SK-N-MC (cell line): ENCODE results near the gene KAZN.

Source experiments
- EZH2 ChIP-seq: fragments of 200-600 bp; sonication (generic); IDR thresholded peaks from one replicate; pipeline ENCODE4 v1.6.1; 2017; ENCODE audit warnings: antibody characterized with exemption
- POLR2AphosphoS5 ChIP-seq: IDR thresholded peaks from 2 replicates; pipeline ENCODE4 v1.6.1; 2012; ENCODE audit warnings: mild to moderate bottlenecking, low read depth, low read length, borderline replicate concordance

GRCh38 chr1:14625572-14625971 lies 27.1 kb downstream of the KAZN start:
- TF ChIP-seq POLR2AphosphoS5 (no peak), EZH2 (no peak)
